ENCODE measurements around the gene CACNA1C.
"Not testable (repeated sequence)": the region's sequence is repeated elsewhere in the genome, so short reads cannot be mapped to it uniquely, and the experiment has no call there.

The CACNA1C gene

DNA sequence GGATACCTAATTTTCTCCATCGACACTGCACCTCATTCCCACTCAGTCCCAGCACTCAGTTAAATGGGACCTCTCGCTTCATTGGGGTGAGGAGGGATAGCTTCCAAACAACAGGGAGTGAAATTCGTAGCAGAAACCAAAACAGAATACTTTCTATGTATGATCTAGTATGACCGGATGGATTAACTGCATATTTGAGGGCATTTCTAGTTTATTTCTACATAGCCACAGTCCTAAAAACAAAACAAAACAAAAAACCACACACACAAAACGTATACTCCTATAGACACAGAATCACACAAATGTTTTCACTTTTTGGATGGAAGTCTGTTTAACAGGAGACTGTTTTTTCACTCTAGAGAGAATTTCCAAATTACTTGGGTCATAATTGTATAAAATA is 434.5 kb downstream of the CACNA1C start:
- Histone ChIP-seq H3K4me1 (ENCODE audit: insufficient read depth, poor library complexity, severe bottlenecking) (no peaks in the 10 kb centered on the region), H3K4me3 (ENCODE audit: severe bottlenecking) (no peak overlapping the region), H3K9me3 (ENCODE audit: severe bottlenecking) (no peaks in the 10 kb centered on the region), H3K27ac (ENCODE audit: poor library complexity, severe bottlenecking) (no peak overlapping the region), H3K27me3 (ENCODE audit: insufficient read depth, poor library complexity, severe bottlenecking) (peaks cover 79% of the 10 kb centered on the region), H3K36me3 (ENCODE audit: low read depth) (no peaks in the 10 kb centered on the region)
- no peak for DNase-seq (ENCODE audit: low spot score)
- ATAC-seq (ENCODE audit: low read depth), result no peak
- TF ChIP-seq, protein P1, sequence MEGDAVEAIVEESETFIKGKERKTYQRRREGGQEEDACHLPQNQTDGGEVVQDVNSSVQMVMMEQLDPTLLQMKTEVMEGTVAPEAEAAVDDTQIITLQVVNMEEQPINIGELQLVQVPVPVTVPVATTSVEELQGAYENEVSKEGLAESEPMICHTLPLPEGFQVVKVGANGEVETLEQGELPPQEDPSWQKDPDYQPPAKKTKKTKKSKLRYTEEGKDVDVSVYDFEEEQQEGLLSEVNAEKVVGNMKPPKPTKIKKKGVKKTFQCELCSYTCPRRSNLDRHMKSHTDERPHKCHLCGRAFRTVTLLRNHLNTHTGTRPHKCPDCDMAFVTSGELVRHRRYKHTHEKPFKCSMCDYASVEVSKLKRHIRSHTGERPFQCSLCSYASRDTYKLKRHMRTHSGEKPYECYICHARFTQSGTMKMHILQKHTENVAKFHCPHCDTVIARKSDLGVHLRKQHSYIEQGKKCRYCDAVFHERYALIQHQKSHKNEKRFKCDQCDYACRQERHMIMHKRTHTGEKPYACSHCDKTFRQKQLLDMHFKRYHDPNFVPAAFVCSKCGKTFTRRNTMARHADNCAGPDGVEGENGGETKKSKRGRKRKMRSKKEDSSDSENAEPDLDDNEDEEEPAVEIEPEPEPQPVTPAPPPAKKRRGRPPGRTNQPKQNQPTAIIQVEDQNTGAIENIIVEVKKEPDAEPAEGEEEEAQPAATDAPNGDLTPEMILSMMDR (IDR thresholded peaks at IDR 0.05; ENCODE audit: poor library complexity, severe bottlenecking), result no peak

DNA sequence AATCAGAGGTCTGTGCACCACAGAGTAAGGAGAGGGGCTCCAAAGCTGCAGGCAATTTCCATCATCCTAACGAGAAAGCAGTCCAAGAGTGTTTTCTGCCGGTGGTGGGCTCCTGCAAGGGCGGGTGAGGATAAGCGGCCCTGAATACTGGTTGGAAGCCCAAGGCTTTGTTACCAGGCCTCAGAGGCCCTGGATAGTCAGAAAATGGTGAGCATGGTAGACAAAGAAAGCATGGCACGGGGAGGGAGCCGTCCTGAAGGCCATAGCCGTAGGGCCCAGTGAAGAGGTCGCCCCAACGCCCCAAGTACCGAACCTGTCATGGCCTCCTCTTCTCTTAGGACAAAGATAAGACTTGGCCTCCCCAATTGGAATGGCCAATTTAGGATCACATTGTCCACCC is 435.3 kb downstream of the CACNA1C start:
- ATAC-seq (ENCODE audit: low read depth), result no peak
- H3K27me3 ChIP-seq (ENCODE audit: insufficient read depth, poor library complexity, severe bottlenecking), result peaks cover 83% of the 10 kb centered on the region
- TF ChIP-seq, protein P1 (IDR thresholded peaks at IDR 0.05; ENCODE audit: poor library complexity, severe bottlenecking), result no peak

GRCh38 chr12:2488596-2488995 is 435.8 kb downstream of the CACNA1C start:
- H3K4me1 ChIP-seq (ENCODE audit: insufficient read depth, poor library complexity, severe bottlenecking), result no peaks in the 10 kb centered on the region
- no peak for DNase-seq (ENCODE audit: low spot score)
- H3K36me3 ChIP-seq (ENCODE audit: low read depth), result no peaks in the 10 kb centered on the region
- no peak overlapping the region for H3K4me3 ChIP-seq (ENCODE audit: severe bottlenecking)
- peaks cover 85% of the 10 kb centered on the region for H3K27me3 ChIP-seq (ENCODE audit: insufficient read depth, poor library complexity, severe bottlenecking)
- no peak overlapping the region for H3K27ac ChIP-seq (ENCODE audit: poor library complexity, severe bottlenecking)
- TF ChIP-seq, protein P1 (IDR thresholded peaks at IDR 0.05; ENCODE audit: poor library complexity, severe bottlenecking), result no peak
- no peak for ATAC-seq (ENCODE audit: low read depth)
- H3K9me3 ChIP-seq (ENCODE audit: severe bottlenecking), result no peaks in the 10 kb centered on the region

More for the DNA sequence above, 435.3 kb downstream of the CACNA1C start:
- no peak for DNase-seq (ENCODE audit: low spot score)
- Histone ChIP-seq H3K9me3 (ENCODE audit: severe bottlenecking) (no peaks in the 10 kb centered on the region), H3K27ac (ENCODE audit: poor library complexity, severe bottlenecking) (no peak overlapping the region), H3K4me1 (ENCODE audit: insufficient read depth, poor library complexity, severe bottlenecking) (no peaks in the 10 kb centered on the region), H3K4me3 (ENCODE audit: severe bottlenecking) (no peak overlapping the region), H3K36me3 (ENCODE audit: low read depth) (no peaks in the 10 kb centered on the region)

DNA sequence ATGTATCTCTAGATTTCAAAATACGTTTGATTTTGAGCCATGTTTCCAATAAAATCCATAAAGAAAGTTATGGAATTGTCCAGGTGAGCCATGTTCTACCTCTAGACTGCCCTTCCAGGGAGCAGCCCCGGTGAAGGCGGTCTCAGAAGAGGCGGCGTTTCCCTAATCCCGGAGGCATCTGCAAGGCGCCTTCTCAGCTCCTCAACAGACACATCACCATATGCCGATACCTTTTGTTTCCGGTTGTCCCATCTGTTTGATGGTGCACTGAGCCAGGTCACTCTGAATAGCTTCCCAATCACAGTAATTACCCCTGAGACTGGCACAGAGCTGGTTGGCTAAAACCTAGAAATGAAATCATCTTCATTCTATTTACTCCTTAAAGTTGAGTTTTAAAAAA is 436.5 kb downstream of the CACNA1C start:
- no peak for ATAC-seq (ENCODE audit: low read depth)
- no peaks in the 10 kb centered on the region for H3K36me3 ChIP-seq (ENCODE audit: low read depth)
- peaks cover 83% of the 10 kb centered on the region for H3K27me3 ChIP-seq (ENCODE audit: insufficient read depth, poor library complexity, severe bottlenecking)
- H3K27ac ChIP-seq (ENCODE audit: poor library complexity, severe bottlenecking), result no peak overlapping the region
- no peak overlapping the region for H3K4me3 ChIP-seq (ENCODE audit: severe bottlenecking)
- no peaks in the 10 kb centered on the region for H3K9me3 ChIP-seq (ENCODE audit: severe bottlenecking)
- no peak for DNase-seq (ENCODE audit: low spot score)
- H3K4me1 ChIP-seq (ENCODE audit: insufficient read depth, poor library complexity, severe bottlenecking), result no peaks in the 10 kb centered on the region
- TF ChIP-seq, protein P1 (IDR thresholded peaks at IDR 0.05; ENCODE audit: poor library complexity, severe bottlenecking), result no peak

GRCh38 chr12:2490831-2491230 is 438.0 kb downstream of the CACNA1C start:
- no peaks in the 10 kb centered on the region for H3K4me1 ChIP-seq (ENCODE audit: insufficient read depth, poor library complexity, severe bottlenecking)
- H3K4me3 ChIP-seq (ENCODE audit: severe bottlenecking), result no peak overlapping the region
- ATAC-seq (ENCODE audit: low read depth) (no peak), DNase-seq (ENCODE audit: low spot score) (no peak)
- H3K27ac ChIP-seq (ENCODE audit: poor library complexity, severe bottlenecking), result no peak overlapping the region
- peaks cover 78% of the 10 kb centered on the region for H3K27me3 ChIP-seq (ENCODE audit: insufficient read depth, poor library complexity, severe bottlenecking)
- TF ChIP-seq, protein P1 (IDR thresholded peaks at IDR 0.05; ENCODE audit: poor library complexity, severe bottlenecking), result no peak
- no peaks in the 10 kb centered on the region for H3K9me3 ChIP-seq (ENCODE audit: severe bottlenecking)
- no peaks in the 10 kb centered on the region for H3K36me3 ChIP-seq (ENCODE audit: low read depth)

DNA sequence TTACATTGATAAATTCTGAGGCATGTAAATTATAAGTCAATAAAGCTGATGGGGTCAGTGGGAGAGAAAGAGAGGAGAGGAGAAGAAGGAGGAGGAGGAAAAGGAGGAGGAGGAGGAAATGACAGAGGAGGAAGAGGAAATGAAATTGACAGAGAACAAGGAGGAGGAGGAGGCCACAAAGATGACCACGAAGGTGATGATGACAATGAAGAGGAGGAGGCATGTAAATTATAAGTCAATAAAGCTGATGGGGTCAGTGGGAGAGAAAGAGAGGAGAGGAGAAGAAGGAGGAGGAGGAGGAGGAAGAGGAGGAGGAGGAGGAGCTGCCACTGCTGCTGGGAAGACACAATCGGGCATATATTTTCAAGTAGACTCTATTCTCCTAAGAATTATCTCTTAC is 438.6 kb downstream of the CACNA1C start:
- ATAC-seq (ENCODE audit: low read depth); H3K4me1 ChIP-seq (ENCODE audit: insufficient read depth, poor library complexity, severe bottlenecking); H3K9me3 ChIP-seq (ENCODE audit: severe bottlenecking); H3K4me3 ChIP-seq (ENCODE audit: severe bottlenecking); H3K36me3 ChIP-seq (ENCODE audit: low read depth); DNase-seq (ENCODE audit: low spot score); H3K27ac ChIP-seq (ENCODE audit: poor library complexity, severe bottlenecking): not testable (repeated sequence)
- peaks cover 80% of the 10 kb centered on the region for H3K27me3 ChIP-seq (ENCODE audit: insufficient read depth, poor library complexity, severe bottlenecking)

Data from RWPE2 (cell line).